ENCODE measurements around the gene TF.
"Not testable (repeated sequence)": the region's sequence is repeated elsewhere in the genome, so short reads cannot be mapped to it uniquely, and the experiment has no call there.

The TF gene

GRCh38 chr3:133765256-133765655 lies 19.1 kb downstream of the TF start:
- DNase-seq (ENCODE audit: low read depth) = no peak

- no peak for DNase-seq (ENCODE audit: low read depth)
These were observed 21.4 kb downstream of the TF start for GRCh38 chr3:133767607-133768006.

GRCh38 chr3:133769536-133769935 lies 23.3 kb downstream of the TF start:
- no peak for DNase-seq (ENCODE audit: low read depth)

GRCh38 chr3:133773732-133774131 lies 27.5 kb downstream of the TF start:
- DNase-seq (ENCODE audit: low read depth) = no peak

- DNase-seq (ENCODE audit: low read depth) = no peak
These were observed 29.1 kb downstream of the TF start for GRCh38 chr3:133775309-133775708.

GRCh38 chr3:133775835-133776234 lies 29.6 kb downstream of the TF start:
- no peak for DNase-seq (ENCODE audit: low read depth)

GRCh38 chr3:133776794-133777438 lies 30.7 kb downstream of the TF start:
- no peak for DNase-seq (ENCODE audit: low read depth)

- no peak for DNase-seq (ENCODE audit: low read depth)
These were observed 31.8 kb downstream of the TF start for GRCh38 chr3:133777807-133778568.

GRCh38 chr3:133779626-133780203 lies 33.5 kb downstream of the TF start:
- DNase-seq (ENCODE audit: low read depth) = no peak

- DNase-seq (ENCODE audit: low read depth) = not testable (repeated sequence)
These were observed 34.6 kb downstream of the TF start for GRCh38 chr3:133780756-133781155.

GRCh38 chr3:133781570-133781969 lies 35.4 kb downstream of the TF start:
- DNase-seq (ENCODE audit: low read depth) = no peak

GRCh38 chr3:133782454-133782853 lies 36.3 kb downstream of the TF start:
- DNase-seq (ENCODE audit: low read depth) = no peak

GRCh38 chr3:133783762-133784161 lies 37.6 kb downstream of the TF start:
- no peak for DNase-seq (ENCODE audit: low read depth)

- no peak for DNase-seq (ENCODE audit: low read depth)
These were observed 41.8 kb downstream of the TF start for GRCh38 chr3:133788024-133788423.

GRCh38 chr3:133792171-133792763 lies 46.1 kb downstream of the TF start:
- no peak for DNase-seq (ENCODE audit: low read depth)

- DNase-seq (ENCODE audit: low read depth) = no peak
These were observed 51.4 kb downstream of the TF start for GRCh38 chr3:133797396-133798105.

GRCh38 chr3:133799794-133800585 lies 53.8 kb downstream of the TF start:
- no peak for DNase-seq (ENCODE audit: low read depth)

- no peak for DNase-seq (ENCODE audit: low read depth)
These were observed 57.3 kb downstream of the TF start for GRCh38 chr3:133803469-133803868.

- no peak for DNase-seq (ENCODE audit: low read depth)
These were observed 58.7 kb downstream of the TF start for GRCh38 chr3:133804896-133805295.

GRCh38 chr3:133805384-133805701 lies 59.1 kb downstream of the TF start:
- DNase-seq (ENCODE audit: low read depth) = no peak

GRCh38 chr3:133805702-133806475 lies 59.7 kb downstream of the TF start, which contains the start of gene SRPRB:
SRPRB (plus strand) TSS chr3:133805815; CDS start chr3:133805849, 34 bp downstream.
- peak; percentile 94 for DNase-seq (ENCODE audit: low read depth)
